SJCRH30 (cell line): ENCODE results near the gene CYP2F1. TPM values are rescaled to one million over a fixed set of nuclear protein-coding genes. Genes with fewer than 3 reads are reported as not detected.
A peak's percentile ranks its signal among the peaks of the same experiment; 100 is the strongest.
"Not testable (repeated sequence)": the region's sequence is repeated elsewhere in the genome, so short reads cannot be mapped to it uniquely, and the experiment has no call there.

ENCODE experiments used
- DNase-seq, 2 experiments: peaks; one replicate each; pipeline ENCODE4 v3.0.0-alpha.2; 2015 to 2020
- H3K27ac ChIP-seq: fragments of 250-450 bp; sonication (Bioruptor Pico); 2 replicates; pipeline ENCODE4 v1.5.1; 2020; ENCODE audit warnings: mild to moderate bottlenecking, moderate library complexity
- H3K27me3 ChIP-seq: fragments of 250-450 bp; sonication (Bioruptor Pico); 2 replicates; pipeline ENCODE4 v1.5.1; 2020; ENCODE audit warnings: mild to moderate bottlenecking, moderate library complexity
- H3K36me3 ChIP-seq: fragments of 250-450 bp; sonication (Bioruptor Pico); 2 replicates; pipeline ENCODE4 v1.5.1; 2020; ENCODE audit warnings: mild to moderate bottlenecking, moderate library complexity
- H3K4me1 ChIP-seq: fragments of 250-450 bp; sonication (Bioruptor Pico); 2 replicates; pipeline ENCODE4 v1.5.1; 2020; ENCODE audit warnings: mild to moderate bottlenecking, moderate library complexity
- H3K4me3 ChIP-seq: fragments of 250-450 bp; sonication (Bioruptor Pico); 2 replicates; pipeline ENCODE4 v1.5.1; 2020; ENCODE audit warnings: mild to moderate bottlenecking, moderate library complexity
- H3K9me3 ChIP-seq: fragments of 250-450 bp; sonication (Bioruptor Pico); replicated peaks from 2 replicates; pipeline ENCODE4 v1.5.1; 2020; ENCODE audit warnings: mild to moderate bottlenecking, moderate library complexity
- total RNA-seq: library from RNA; depleted of rRNA; stranded (reverse); fragments of >200 nt; shearing (Covaris generic); gene quantifications from 2 replicates; pipeline ENCODE4 v1.2.3, GENCODE V29; 2014

The CYP2F1 gene
- total RNA-seq, 1 experiment from 2014 or later, result not detected

- no peak for DNase-seq
- no peak overlapping the region for H3K27ac ChIP-seq
- no peaks in the 10 kb centered on the region for H3K4me1 ChIP-seq
- H3K4me3 ChIP-seq, result no peak overlapping the region
- H3K9me3 ChIP-seq, result no peaks in the 10 kb centered on the region
- peaks cover 5% of the 10 kb centered on the region for H3K27me3 ChIP-seq
- no peaks in the 10 kb centered on the region for H3K36me3 ChIP-seq
These were observed 1.4 kb upstream of the CYP2F1 start for GRCh38 chr19:41112728-41113290.

- no peaks in the 10 kb centered on the region for H3K36me3 ChIP-seq
- no peaks in the 10 kb centered on the region for H3K4me1 ChIP-seq
- no peak for DNase-seq
- H3K27me3 ChIP-seq, result no peaks in the 10 kb centered on the region
- H3K4me3 ChIP-seq, result no peak overlapping the region
- no peak overlapping the region for H3K27ac ChIP-seq
- H3K9me3 ChIP-seq, result no peaks in the 10 kb centered on the region
These were observed 2.0 kb downstream of the CYP2F1 start for GRCh38 chr19:41116261-41116660.

GRCh38 chr19:41120929-41121911 lies 7.0 kb downstream of the CYP2F1 start:
- not testable (repeated sequence) for H3K9me3 ChIP-seq, DNase-seq, H3K36me3 ChIP-seq, H3K4me1 ChIP-seq, H3K27me3 ChIP-seq, H3K4me3 ChIP-seq, H3K27ac ChIP-seq

- not testable (repeated sequence) for H3K4me3 ChIP-seq, H3K9me3 ChIP-seq, H3K27me3 ChIP-seq, DNase-seq, H3K27ac ChIP-seq, H3K4me1 ChIP-seq, H3K36me3 ChIP-seq
These were observed 8.6 kb downstream of the CYP2F1 start for GRCh38 chr19:41122846-41123245.

- no peak overlapping the region for H3K27ac ChIP-seq
- H3K27me3 ChIP-seq, result no peaks in the 10 kb centered on the region
- H3K9me3 ChIP-seq, result no peaks in the 10 kb centered on the region
- H3K36me3 ChIP-seq, result no peaks in the 10 kb centered on the region
- H3K4me3 ChIP-seq, result no peak overlapping the region
- DNase-seq, result no peak
- no peaks in the 10 kb centered on the region for H3K4me1 ChIP-seq
These were observed 9.6 kb downstream of the CYP2F1 start for GRCh38 chr19:41123716-41124294.

GRCh38 chr19:41126765-41127203 lies 12.6 kb downstream of the CYP2F1 start:
- H3K4me3 ChIP-seq, H3K27me3 ChIP-seq, H3K36me3 ChIP-seq, H3K4me1 ChIP-seq, H3K9me3 ChIP-seq, H3K27ac ChIP-seq: not testable (repeated sequence)
- peak in 1 of 2 experiments; percentile 47 for DNase-seq

- not testable (repeated sequence) for H3K4me1 ChIP-seq, H3K27ac ChIP-seq, DNase-seq, H3K36me3 ChIP-seq, H3K27me3 ChIP-seq, H3K9me3 ChIP-seq, H3K4me3 ChIP-seq
These were observed 13.1 kb downstream of the CYP2F1 start for GRCh38 chr19:41127362-41127761.

GRCh38 chr19:41127801-41128300 lies 13.6 kb downstream of the CYP2F1 start:
- H3K4me1 ChIP-seq, H3K4me3 ChIP-seq, H3K36me3 ChIP-seq, H3K27me3 ChIP-seq, H3K27ac ChIP-seq, H3K9me3 ChIP-seq: not testable (repeated sequence)
- peak; percentile 85 to 91 for DNase-seq

- Histone ChIP-seq H3K4me1 (no peaks in the 10 kb centered on the region), H3K9me3 (no peaks in the 10 kb centered on the region), H3K36me3 (no peaks in the 10 kb centered on the region), H3K27ac (no peak overlapping the region), H3K27me3 (0 out of 2 replicates have a peak, but pooled peaks cover 7% of the 10 kb centered on the region), H3K4me3 (no peak overlapping the region)
- DNase-seq, result no peak
These were observed 14.5 kb downstream of the CYP2F1 start for GRCh38 chr19:41128692-41129091.

- Histone ChIP-seq H3K36me3 (no peaks in the 10 kb centered on the region), H3K9me3 (no peaks in the 10 kb centered on the region), H3K4me3 (no peak overlapping the region), H3K27ac (no peak overlapping the region), H3K27me3 (0 out of 2 replicates have a peak, but pooled peaks cover 7% of the 10 kb centered on the region), H3K4me1 (no peaks in the 10 kb centered on the region)
- no peak for DNase-seq
These were observed 17.0 kb downstream of the CYP2F1 start for GRCh38 chr19:41131186-41131585.

- Histone ChIP-seq H3K9me3 (no peaks in the 10 kb centered on the region), H3K27me3 (0 out of 2 replicates have a peak, but pooled peaks cover 7% of the 10 kb centered on the region), H3K27ac (no peak overlapping the region), H3K36me3 (no peaks in the 10 kb centered on the region), H3K4me3 (no peak overlapping the region), H3K4me1 (no peaks in the 10 kb centered on the region)
- DNase-seq, result no peak
These were observed 19.0 kb downstream of the CYP2F1 start for GRCh38 chr19:41133260-41133659.

- DNase-seq, result no peak
- Histone ChIP-seq H3K9me3 (no peaks in the 10 kb centered on the region), H3K27me3 (0 out of 2 replicates have a peak, but pooled peaks cover 4% of the 10 kb centered on the region), H3K4me3 (no peak overlapping the region), H3K4me1 (no peaks in the 10 kb centered on the region), H3K27ac (no peak overlapping the region), H3K36me3 (no peaks in the 10 kb centered on the region)
These were observed 20.4 kb downstream of the CYP2F1 start for GRCh38 chr19:41134616-41135015.

GRCh38 chr19:41135390-41136384 lies 21.5 kb downstream of the CYP2F1 start:
- not testable (repeated sequence) for H3K36me3 ChIP-seq, H3K4me1 ChIP-seq, H3K27me3 ChIP-seq, H3K4me3 ChIP-seq, DNase-seq, H3K27ac ChIP-seq, H3K9me3 ChIP-seq
